AG09319 (cell line): ENCODE results near the gene LRRTM3.
A peak's percentile ranks its signal among the peaks of the same experiment; 100 is the strongest.

Experiments
- DNase-seq: peaks from one replicate; pipeline ENCODE4 v3.0.0-alpha.2; 2010; ENCODE audit warnings: low read depth; ENCODE audit errors: extremely low read depth
- CTCF ChIP-seq: IDR thresholded peaks from 2 replicates; pipeline ENCODE4 v1.5.1; 2011; ENCODE audit warnings: low read depth, mild to moderate bottlenecking, inconsistent platforms, low read length, moderate library complexity

LRRTM3 gene

DNA sequence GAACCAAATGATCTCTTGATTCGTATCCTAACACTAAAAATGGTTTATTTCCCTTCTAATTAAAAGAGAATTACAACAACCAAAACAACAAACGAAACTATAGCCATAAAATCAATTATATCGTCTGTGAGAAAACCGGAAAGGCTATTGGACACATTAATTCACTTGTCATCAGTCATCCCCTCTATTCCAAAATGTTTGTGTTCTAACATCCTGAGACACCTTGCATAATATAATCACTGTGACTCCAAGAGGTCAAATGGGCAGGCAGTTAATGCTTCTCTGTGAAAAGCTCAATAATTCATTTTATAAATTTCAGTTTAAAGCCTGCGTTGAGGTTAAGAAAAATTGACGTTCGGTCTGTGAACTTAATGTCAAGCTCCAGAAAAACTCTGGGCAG is 463 bp upstream of the LRRTM3 start:
- no peak for DNase-seq

GRCh38 chr10:66926841-66927240 is 1.0 kb downstream of the LRRTM3 start:
- no peak for DNase-seq
- TF ChIP-seq CTCF = no peak

More for the DNA sequence above, 463 bp upstream of the LRRTM3 start:
- no peak for TF ChIP-seq CTCF

- TF ChIP-seq CTCF = no peak
- no peak for DNase-seq
Measured at GRCh38 chr10:66927251-66927935, 1.6 kb downstream of the LRRTM3 start.

DNA sequence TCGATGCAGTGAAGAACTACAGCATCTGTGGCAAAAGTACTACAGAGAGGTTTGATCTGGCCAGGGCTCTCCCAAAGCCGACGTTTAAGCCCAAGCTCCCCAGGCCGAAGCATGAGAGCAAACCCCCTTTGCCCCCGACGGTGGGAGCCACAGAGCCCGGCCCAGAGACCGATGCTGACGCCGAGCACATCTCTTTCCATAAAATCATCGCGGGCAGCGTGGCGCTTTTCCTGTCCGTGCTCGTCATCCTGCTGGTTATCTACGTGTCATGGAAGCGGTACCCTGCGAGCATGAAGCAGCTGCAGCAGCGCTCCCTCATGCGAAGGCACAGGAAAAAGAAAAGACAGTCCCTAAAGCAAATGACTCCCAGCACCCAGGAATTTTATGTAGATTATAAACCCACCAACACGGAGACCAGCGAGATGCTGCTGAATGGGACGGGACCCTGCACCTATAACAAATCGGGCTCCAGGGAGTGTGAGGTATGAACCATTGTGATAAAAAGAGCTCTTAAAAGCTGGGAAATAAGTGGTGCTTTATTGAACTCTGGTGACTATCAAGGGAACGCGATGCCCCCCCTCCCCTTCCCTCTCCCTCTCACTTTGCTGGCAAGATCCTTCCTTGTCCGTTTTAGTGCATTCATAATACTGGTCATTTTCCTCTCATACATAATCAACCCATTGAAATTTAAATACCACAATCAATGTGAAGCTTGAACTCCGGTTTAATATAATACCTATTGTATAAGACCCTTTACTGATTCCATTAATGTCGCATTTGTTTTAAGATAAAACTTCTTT is 2.3 kb downstream of the LRRTM3 start:
- TF ChIP-seq CTCF = no peak
- DNase-seq = no peak

DNA sequence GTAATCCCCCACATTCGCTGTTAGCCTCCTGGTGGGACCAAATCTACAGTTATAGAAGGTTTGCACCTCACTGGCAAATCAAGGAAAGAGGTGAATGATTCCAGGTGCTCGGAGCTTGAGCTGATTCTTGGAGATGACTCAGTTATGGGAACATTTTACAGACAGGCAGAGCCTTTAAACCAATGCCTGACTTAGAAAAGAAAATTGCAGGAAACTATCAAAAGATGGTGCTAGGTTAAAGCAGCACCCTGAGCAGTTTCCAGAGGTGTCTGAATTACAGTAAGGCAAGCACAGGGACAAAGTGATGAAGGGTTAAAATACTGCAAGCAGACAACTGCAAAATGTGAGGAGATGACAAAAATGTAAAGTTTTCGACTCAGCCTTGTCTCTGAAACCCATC is 2.9 kb downstream of the LRRTM3 start:
- no peak for TF ChIP-seq CTCF
- no peak for DNase-seq

DNA sequence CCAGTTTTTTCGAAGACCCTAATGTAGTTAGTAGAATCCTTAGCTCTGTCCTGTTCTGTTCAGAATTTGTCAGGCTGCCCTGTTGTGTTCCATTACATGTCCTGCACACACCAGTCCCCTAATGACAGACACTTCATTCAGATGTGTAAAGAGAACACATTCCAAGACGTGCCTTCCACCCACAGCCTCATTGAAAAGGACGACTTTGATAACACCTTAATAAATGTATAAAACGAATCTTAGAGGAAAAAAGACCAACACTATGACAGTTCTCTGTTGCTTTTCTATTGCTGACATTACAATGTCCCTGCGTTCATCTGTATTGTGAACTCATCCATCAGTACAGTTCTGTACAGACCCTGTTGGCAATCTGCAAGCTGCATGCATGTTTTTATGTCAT is 3.5 kb downstream of the LRRTM3 start:
- no peak for DNase-seq
- no peak for TF ChIP-seq CTCF

GRCh38 chr10:66931340-66931948 is 5.6 kb downstream of the LRRTM3 start:
- peak; percentile 8 for DNase-seq
- TF ChIP-seq CTCF = peak; percentile 71
